ENCODE results near the gene TMEM45B.
"Not testable (repeated sequence)": the region's sequence is repeated elsewhere in the genome, so short reads cannot be mapped to it uniquely, and the experiment has no call there.

Gene TMEM45B

GRCh38 chr11:129779342-129779741 lies 36.3 kb upstream of the TMEM45B start:
- H3K9ac ChIP-seq (ENCODE audit: low read length), result no peak overlapping the region
- H3K36me3 ChIP-seq (replicated peaks; ENCODE audit: low read depth, low read length), result no peaks in the 10 kb centered on the region

DNA sequence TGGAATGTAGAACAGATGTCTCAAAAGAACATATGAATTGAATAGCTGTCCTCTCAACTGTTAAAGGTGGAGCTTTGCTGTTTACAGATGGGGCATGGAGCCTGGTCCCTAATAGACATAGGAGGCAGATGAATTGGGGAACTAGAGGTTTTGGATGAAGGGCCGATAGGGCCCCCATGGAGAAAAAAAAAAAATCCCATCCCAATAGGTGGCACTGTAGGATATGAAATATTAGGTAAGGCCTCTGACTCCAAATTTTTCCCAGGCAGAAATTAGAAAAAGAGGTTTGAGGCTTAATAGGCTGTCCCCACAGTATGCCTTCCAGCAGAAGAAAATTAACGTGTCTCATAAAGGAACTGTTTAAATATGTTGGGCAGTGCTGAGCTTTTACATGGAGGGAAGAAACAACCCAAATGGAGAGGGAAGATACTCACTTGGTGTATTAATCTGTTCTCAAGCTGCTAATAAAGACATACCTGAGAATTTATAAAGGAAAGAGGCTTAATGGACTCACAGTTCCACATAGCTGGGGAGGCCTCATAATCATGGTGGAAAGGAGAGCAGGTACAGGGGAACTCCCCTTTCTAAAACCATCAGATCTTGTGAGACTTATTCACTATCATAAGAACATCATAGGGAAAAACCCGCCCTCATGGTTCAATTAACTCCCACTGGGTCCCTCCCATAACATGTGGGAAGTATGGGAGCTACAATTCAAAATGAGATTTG lies 30.1 kb upstream of the TMEM45B start:
- H3K79me2 ChIP-seq (ENCODE audit: low read length), result no peaks in the 10 kb centered on the region
- no peaks in the 10 kb centered on the region for H4K20me1 ChIP-seq (ENCODE audit: insufficient read depth, low read length)
- H3K36me3 ChIP-seq (replicated peaks; ENCODE audit: low read depth, low read length), result no peaks in the 10 kb centered on the region
- H3K27ac ChIP-seq (ENCODE audit: low read length), result no peak overlapping the region
- H3K9ac ChIP-seq (ENCODE audit: low read length), result no peak overlapping the region
- H3K4me2 ChIP-seq (ENCODE audit: low read length), result peak overlapping the region; percentile 47
- no peaks in the 10 kb centered on the region for H3K9me3 ChIP-seq (ENCODE audit: insufficient read depth, low read length)
- H2AFZ ChIP-seq (ENCODE audit: low read depth, low read length), result no peak overlapping the region
- peaks cover 27% of the 10 kb centered on the region for H3K4me1 ChIP-seq (ENCODE audit: low read length)
- no peak for TF ChIP-seq EZH2phosphoT487 (IDR thresholded peaks at IDR 0.05; ENCODE audit: low read depth)
- TF ChIP-seq, protein P1, sequence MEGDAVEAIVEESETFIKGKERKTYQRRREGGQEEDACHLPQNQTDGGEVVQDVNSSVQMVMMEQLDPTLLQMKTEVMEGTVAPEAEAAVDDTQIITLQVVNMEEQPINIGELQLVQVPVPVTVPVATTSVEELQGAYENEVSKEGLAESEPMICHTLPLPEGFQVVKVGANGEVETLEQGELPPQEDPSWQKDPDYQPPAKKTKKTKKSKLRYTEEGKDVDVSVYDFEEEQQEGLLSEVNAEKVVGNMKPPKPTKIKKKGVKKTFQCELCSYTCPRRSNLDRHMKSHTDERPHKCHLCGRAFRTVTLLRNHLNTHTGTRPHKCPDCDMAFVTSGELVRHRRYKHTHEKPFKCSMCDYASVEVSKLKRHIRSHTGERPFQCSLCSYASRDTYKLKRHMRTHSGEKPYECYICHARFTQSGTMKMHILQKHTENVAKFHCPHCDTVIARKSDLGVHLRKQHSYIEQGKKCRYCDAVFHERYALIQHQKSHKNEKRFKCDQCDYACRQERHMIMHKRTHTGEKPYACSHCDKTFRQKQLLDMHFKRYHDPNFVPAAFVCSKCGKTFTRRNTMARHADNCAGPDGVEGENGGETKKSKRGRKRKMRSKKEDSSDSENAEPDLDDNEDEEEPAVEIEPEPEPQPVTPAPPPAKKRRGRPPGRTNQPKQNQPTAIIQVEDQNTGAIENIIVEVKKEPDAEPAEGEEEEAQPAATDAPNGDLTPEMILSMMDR (IDR thresholded peaks at IDR 0.05; ENCODE audit: low read depth, low read length), result peak; percentile 42
- no peak overlapping the region for H3K4me3 ChIP-seq (ENCODE audit: low read length)
- H3K27me3 ChIP-seq (ENCODE audit: low read depth, low read length), result peaks cover 6% of the 10 kb centered on the region

More at GRCh38 chr11:129779342-129779741, 36.3 kb upstream of the TMEM45B start:
- H3K27ac ChIP-seq (ENCODE audit: low read length), result no peak overlapping the region
- H3K4me1 ChIP-seq (ENCODE audit: low read length), result no peaks in the 10 kb centered on the region
- no peaks in the 10 kb centered on the region for H3K79me2 ChIP-seq (ENCODE audit: low read length)
- H3K9me3 ChIP-seq (ENCODE audit: insufficient read depth, low read length), result no peaks in the 10 kb centered on the region
- no peak overlapping the region for H3K4me3 ChIP-seq (ENCODE audit: low read length)
- H2AFZ ChIP-seq (ENCODE audit: low read depth, low read length), result no peak overlapping the region
- no peak overlapping the region for H3K4me2 ChIP-seq (ENCODE audit: low read length)
- no peaks in the 10 kb centered on the region for H3K27me3 ChIP-seq (ENCODE audit: low read depth, low read length)
- H4K20me1 ChIP-seq (ENCODE audit: insufficient read depth, low read length), result no peaks in the 10 kb centered on the region
- TF ChIP-seq, protein P1 (IDR thresholded peaks at IDR 0.05; ENCODE audit: low read depth, low read length), result no peak
- no peak for TF ChIP-seq EZH2phosphoT487 (IDR thresholded peaks at IDR 0.05; ENCODE audit: low read depth)

DNA sequence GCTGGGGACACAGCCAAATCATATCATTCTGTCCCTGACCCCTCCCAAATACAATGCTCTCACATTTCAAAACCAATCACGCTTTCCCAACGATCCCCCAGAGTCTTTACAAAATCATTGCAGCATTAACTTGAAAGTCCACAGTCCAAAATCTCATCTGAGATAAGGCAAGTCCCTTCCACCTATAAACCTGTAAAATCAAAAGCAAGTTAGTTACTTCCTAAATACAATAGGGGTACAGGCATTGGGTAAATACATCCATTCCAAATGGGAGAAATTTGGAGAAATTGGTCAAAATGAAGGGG lies 29.6 kb upstream of the TMEM45B start:
- not testable (repeated sequence) for H3K27ac ChIP-seq (ENCODE audit: low read length); H3K36me3 ChIP-seq (replicated peaks; ENCODE audit: low read depth, low read length); H3K9me3 ChIP-seq (ENCODE audit: insufficient read depth, low read length); H3K9ac ChIP-seq (ENCODE audit: low read length); H3K79me2 ChIP-seq (ENCODE audit: low read length); H3K27me3 ChIP-seq (ENCODE audit: low read depth, low read length); H3K4me3 ChIP-seq (ENCODE audit: low read length); H4K20me1 ChIP-seq (ENCODE audit: insufficient read depth, low read length); H2AFZ ChIP-seq (ENCODE audit: low read depth, low read length)
- peak overlapping the region; percentile 47 for H3K4me2 ChIP-seq (ENCODE audit: low read length)
- peaks cover 33% of the 10 kb centered on the region for H3K4me1 ChIP-seq (ENCODE audit: low read length)

- no peaks in the 10 kb centered on the region for H3K9me3 ChIP-seq (ENCODE audit: insufficient read depth, low read length)
- no peak overlapping the region for H3K27ac ChIP-seq (ENCODE audit: low read length)
- peaks cover 37% of the 10 kb centered on the region for H3K4me1 ChIP-seq (ENCODE audit: low read length)
- no peak overlapping the region for H2AFZ ChIP-seq (ENCODE audit: low read depth, low read length)
- no peak overlapping the region for H3K4me3 ChIP-seq (ENCODE audit: low read length)
- no peak overlapping the region for H3K9ac ChIP-seq (ENCODE audit: low read length)
- no peaks in the 10 kb centered on the region for H3K79me2 ChIP-seq (ENCODE audit: low read length)
- no peak overlapping the region for H3K4me2 ChIP-seq (ENCODE audit: low read length)
- H3K36me3 ChIP-seq (replicated peaks; ENCODE audit: low read depth, low read length), result no peaks in the 10 kb centered on the region
- no peak for TF ChIP-seq EZH2phosphoT487 (IDR thresholded peaks at IDR 0.05; ENCODE audit: low read depth)
- TF ChIP-seq, protein P1 (IDR thresholded peaks at IDR 0.05; ENCODE audit: low read depth, low read length), result no peak
- peaks cover 6% of the 10 kb centered on the region for H3K27me3 ChIP-seq (ENCODE audit: low read depth, low read length)
- no peaks in the 10 kb centered on the region for H4K20me1 ChIP-seq (ENCODE audit: insufficient read depth, low read length)
Observed at GRCh38 chr11:129787532-129788155, 28.0 kb upstream of the TMEM45B start.

Data from OCI-LY3 (cell line).